ACHN (cell line): ENCODE results near the gene ZNF185.

Experiments used
- DNase-seq: peaks from one replicate; pipeline ENCODE4 v3.0.0-alpha.2; 2015
- in situ Hi-C: cut with HindIII; loops from 2 replicates; pipeline ENCODE4 v1.10.0; 2017; ENCODE audit warnings: low sequenced_read_pairs, low pct_ligation_motif_present, low pct_unique_long_range_greater_than_20kb

ZNF185 gene

DNA sequence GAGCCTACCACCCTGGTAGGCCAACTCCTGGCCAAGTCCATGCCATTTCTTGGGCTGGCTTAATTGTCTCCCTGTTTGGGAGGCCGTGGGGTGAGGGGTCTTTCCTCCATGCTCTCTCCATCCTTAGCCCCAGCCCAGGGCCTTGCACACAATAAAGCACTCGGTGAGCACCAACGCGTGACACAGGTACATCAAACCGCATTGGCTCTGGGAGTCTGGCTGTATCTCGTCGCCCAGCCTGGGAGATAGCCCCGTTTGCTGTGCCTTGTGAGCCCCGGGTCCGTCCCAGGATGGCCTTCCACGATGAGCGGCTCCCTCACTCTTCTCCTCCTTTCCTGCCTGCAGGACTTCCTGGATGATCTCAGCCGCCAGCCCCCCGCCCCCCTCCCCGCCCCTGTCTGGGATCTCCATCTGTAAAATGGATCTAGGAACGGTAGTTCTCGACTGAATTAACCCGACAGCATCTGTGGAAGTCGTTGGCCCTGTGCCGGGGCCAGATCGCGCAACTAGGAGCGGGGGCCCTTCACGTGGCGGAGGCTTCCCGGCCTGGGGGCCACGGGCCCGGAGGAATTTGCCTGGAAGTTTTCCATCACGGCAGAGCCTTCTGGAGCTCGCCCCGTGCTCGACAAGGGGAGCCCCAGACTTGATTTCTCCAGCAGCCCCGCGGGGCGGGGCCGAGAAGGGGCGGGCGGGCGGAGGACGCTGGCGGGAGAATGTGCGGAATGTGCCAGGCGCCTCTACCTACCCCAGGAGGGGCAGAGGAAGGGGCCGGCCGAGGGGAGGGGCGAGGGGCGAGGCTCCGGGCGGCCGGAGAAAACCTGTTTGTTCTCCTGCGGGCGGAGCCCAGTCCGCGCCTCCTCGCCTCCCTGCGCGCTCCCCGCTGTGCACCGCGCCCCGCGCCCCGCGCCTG is at the start of gene ZNF185:
ZNF185 (plus strand) TSS at position 846 of the 910 bp plus-strand sequence. CDS start 16,423 bp downstream, outside the sequence.
- peak; percentile 61 for DNase-seq

DNA sequence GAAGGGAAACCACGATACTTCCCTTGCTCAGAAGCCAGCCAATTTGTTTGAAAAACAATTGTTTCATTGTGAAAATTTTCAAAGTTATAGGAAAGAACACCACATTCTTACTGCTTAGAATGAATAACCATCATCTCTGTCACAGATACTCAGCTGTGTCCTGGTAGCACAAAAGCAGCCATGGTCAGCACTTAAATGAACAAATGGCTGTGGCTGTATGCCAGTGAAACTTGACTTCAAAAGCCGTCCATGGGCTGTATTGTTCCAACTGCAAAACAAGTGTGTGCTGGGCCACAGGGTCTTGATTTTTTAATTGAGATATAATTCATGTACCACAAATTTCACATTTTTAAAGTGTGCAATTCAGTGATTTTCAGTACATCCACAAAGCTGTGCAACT is 47.4 kb upstream of the ZNF185 start:
- no peak for DNase-seq
- in situ Hi-C loops, result no loop called here

More for the DNA sequence above, at the start of gene ZNF185:
- in situ Hi-C loops, result no loop called here

DNA sequence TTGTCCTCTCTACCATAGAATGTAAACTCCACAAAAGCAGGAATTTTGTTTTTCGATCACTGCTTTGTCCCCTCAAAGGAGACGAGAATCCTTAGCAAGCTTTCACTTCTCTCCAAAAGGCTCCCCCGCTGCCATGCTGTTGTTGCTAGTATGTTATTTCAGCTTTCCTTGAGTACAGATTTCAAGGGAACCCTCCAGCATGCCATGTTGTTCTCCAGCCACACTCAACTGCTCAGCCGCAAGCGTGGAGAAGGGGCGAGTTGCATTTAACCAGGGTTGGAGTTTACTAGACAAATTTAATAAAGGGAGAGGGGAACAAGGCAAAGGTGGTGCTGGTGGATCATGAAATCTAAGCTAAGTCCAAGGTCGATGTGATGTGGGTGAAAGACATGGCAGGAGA is 43.9 kb upstream of the ZNF185 start:
- in situ Hi-C loops, result no loop called here
- no peak for DNase-seq

DNA sequence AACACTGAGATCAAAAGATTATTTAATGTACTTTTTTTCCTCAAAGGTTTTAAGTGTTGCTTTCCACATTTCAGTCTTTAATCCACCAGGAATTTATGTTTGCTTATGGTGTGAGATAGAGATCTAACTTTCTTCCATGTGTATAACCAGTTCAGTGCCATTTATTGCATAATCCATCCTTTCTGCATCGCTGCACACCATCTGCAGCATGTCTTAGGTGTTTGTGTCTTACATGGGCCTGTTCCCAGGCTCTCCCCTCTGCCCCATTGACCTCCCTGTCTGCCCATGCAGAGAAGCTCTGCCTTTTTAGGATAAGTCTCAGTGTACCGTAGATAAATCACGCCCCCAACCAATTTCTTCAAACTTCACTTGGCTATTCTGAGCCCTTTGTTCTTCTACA is 36.8 kb upstream of the ZNF185 start:
- in situ Hi-C loops, result no loop called here
- DNase-seq, result peak; percentile 4

DNA sequence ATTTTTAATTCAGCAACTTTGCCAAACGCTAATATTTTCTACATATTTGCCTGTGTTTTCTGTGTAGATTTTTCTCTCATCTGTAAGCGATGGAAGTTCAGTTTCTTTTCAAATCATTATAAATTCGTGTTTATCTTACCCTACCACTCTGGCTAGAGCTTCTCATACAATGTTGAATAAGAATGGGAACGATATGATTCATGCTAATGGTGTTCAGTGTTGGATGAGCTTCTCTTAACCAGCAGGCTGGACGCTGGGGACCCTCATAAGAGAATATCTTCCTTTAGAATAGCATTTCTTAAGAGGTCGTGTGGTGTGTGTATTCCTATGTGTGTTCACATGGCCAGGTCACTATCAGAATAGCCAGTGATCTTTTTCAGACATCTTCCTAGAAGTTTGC is 36.0 kb upstream of the ZNF185 start:
- in situ Hi-C loops, result no loop called here
- DNase-seq, result no peak

DNA sequence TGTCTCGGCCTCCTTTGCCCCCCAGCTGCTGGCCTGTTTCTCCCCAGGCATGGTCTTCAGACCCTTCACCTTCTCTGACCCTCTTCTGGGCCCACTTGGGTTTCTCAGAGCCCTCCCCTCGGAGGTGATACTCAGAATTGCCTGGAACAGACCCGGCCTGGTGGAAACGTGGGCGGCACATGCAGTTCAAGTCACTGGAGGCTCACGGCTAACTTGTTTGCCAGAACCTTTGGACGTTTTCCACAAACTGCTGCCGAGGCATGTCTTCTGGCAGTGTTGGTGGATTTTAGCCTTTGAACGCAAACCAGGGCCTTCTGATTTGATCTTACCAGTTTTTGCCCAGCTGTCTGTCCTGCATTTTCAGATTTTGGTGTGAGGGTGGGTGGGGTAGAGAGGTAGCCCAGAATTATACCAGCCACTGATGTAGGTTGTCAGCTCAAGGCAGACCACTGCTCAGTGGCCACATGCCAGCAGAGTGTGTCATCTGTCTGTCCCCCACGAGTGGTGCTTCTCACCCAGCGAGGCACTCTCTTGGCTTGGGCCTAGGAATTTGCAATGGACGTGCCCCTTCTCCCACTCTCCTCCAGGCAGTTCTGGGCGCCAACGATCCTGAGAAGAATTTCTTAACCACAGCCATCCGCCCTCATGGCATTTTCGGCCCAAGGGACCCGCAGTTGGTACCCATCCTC is 32.5 kb upstream of the ZNF185 start:
- no peak for DNase-seq
- in situ Hi-C loops, result no loop called here

DNA sequence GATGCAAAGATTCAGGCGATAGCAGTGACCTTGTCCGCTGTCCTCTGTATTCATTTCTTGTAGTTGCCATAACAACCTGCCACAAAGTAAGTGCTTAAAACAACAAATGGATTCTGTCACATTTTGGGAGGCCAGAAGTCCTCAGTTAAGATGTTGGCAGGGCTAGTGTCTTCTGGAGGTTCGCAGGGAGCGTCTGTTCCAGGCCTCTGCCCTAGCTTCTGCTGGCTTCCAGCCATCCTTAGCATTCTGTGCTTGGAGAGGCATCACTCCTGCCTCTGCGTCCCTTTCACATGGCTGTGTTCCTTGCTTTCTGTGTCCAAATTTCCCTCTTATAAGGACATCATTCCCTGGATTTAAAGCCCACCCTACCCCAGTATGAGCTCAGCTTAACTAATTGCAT is 31.5 kb upstream of the ZNF185 start:
- no peak for DNase-seq
- in situ Hi-C loops, result no loop called here

DNA sequence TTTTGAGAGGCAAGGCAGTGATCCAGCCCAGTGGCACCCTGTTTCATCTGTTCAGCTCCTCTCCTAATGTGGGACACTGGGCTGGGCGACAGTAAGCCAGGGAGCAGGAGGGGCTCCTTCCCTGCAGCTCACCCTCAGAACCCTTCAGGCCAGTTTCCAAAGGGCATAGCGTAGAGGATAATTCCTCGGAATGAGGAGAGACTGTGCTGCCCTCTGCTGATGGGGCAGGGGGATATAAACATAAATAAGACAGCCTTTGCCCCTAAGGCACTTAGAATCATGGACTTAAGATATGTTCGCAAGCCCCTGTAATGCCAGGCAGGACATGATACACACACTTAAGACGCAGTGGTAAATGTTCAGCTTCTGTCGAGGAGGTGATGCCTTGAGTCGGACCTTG is 27.9 kb upstream of the ZNF185 start:
- DNase-seq, result no peak
- in situ Hi-C loops, result no loop called here

DNA sequence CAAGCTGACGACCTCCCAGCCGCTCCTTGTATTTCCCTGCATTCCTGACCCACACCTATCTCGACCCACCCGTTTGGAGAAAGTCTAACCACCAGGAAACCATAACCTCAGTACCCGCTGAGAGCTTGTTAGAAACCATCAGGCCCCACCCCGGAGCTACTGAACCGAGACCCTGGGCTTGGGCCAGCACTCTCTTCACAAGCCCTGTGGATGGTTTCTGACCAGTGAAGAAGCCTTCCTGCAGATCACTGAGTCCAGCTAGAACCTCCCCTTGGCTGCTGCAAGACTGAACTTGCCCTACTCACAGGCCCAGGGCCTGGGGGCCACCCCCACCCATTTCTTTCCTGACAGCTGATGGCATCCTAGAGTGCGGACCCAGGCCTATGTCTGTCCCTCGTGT is 26.6 kb upstream of the ZNF185 start:
- no peak for DNase-seq
- in situ Hi-C loops, result no loop called here

DNA sequence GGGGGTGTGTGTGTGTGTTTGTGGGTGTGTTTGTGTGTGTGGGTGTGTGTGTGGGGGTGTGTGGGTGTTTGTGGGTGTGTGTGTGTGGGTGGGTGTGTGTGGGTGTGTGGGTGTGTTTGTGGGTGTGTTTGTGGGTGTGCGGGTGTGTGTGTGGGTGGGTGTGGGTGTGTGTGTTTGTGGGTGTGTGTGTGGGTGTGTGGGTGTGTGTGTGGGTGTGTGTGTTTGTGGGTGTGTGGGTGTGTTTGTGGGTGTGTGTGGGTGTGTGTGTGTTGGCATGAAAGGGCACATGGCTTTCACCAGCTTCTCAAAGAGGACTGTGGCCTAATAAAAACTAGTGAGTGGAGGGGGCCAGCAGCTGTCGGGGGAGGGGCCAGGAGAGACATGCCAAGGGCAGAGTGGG is 25.3 kb upstream of the ZNF185 start:
- in situ Hi-C loops, result no loop called here
- DNase-seq, result no peak

DNA sequence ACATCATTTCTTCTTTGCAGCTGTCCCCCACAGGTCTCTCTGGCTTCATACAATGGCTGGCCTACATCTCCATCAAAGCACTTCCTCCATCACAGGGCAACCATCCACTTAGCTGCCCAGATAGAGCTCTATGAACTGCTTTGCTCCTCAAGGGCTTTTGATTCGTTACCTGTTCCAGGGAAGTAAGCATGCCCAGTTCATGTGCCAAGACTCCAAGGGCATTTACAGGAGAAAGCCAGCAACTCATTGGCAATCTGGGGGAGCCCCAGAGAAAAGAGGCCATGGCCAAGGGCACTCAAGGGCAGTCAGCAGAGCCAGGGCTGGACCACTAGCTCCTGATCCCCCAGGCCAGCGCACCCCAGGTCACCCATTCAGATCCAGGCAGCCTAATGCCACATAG is 24.5 kb upstream of the ZNF185 start:
- DNase-seq, result no peak

DNA sequence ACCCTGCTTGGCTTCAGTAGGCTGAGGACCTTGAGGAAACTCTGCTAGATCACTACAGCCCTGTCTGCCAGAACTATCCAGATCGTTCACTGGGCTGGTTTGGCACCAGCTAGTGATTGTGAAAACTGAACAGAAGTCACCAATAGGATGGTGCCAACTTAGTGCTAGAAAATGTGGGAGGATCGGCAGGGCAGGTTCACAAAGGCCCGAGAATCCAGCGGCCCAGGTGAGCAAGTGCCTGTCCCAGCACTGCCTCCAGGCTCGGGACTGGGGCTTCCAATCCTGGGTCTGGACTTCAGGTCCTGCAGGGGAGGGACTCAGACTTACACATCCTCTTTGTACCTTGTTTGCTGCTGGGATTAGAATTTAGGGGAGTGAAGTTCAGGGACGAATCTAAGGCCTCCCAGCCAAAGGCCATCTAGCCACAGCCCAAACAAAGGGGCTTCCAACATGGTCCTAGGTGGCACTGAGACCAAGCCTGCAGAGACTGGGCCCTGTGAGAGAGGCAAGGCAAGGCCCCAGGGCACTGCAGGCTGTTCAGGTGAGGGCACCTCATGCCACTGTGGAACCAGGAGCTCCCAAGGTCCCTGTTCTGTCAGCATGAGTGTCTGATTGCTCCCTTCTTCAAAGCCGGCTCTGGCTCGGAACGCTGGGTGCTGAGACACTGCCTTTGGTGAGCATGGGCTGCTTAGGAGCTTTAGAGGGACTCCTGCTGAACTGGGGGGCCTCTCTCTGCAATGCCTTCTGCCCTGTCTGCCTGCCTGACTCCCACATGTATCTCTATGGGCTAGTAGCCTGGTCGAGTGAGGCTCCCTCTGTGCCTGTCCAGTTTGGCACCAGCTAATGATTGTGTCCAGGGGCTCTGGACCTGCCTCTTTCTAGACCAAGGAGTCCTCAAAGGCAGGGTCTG is 20.7 kb upstream of the ZNF185 start:
- DNase-seq, result no peak
- in situ Hi-C loops, result no loop called here

More for the DNA sequence above, 24.5 kb upstream of the ZNF185 start:
- in situ Hi-C loops, result no loop called here

DNA sequence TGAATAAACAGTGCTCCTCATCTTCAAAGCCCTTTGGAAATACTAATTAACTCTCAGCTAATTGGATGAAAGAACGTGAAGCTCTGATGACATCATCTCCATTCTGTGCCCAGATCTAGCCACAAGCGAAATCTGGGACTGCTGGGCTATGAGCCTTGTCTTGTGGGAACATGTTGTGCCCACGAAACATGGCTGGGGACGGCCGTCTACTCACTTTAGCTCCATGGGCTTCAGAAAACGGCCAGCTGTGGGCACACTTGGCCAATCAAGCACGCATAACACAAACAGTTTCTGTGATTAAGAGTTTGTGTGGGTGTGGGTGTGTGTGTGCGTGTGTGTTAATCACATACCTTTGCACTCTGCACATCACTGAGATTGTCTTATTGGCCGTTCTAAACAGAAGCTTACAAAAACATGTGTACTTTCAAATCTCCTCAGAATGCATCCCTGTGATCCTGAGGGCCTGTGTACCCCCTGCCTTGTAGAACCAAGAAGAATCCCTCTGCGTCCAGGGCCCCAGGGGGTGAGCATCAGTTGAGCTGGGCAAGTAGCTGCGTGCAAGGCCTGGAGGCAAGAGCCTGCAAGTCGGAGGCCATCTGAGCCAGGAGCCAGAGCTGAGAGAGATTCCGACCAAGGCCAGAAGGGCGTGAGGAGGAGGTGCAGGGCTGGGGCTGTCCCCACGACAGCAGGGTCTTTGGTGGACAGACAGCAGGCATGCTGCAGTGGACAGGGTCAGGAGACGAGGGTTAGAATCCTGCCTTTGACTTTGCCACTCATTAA is 18.7 kb upstream of the ZNF185 start:
- in situ Hi-C loops, result no loop called here
- peak; percentile 0 for DNase-seq

DNA sequence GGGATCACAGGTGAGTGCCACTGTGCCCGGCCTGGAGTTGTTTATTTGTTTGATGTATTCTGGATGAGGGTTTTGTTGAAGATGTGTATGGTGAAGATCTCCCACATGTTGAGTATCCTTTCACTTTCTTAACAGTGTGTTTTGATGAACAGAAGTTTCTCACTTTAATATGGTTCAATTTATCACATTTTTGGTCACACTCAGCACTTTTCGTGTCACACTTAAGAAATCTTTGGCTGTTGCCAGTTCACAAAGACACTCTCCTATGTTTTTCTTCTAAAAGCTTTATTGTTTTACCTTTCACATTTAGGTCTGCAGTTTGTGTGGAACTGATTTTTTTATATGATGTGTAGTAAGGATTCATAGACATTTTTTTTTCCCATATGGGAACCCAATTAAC is 16.6 kb upstream of the ZNF185 start:
- DNase-seq, result no peak
- in situ Hi-C loops, result no loop called here

DNA sequence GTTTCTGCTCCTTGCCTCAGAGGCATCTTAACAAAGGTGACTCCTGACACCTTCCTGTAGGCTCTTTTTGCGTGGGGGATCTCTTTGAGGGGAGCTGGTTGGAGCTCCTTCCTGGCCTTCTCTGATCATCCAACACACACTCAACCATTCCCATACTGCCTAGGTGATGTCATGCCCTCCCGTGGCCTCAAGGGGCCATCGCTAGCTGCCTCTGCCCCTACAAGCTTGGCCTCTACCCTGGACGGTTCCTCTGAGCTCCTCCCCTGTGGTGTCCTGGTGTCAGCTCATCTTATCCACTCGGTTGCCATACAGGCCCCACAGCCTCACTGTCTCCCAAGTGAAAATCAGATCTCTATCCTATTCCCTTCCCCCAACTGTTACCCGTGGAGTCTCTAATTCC is 13.7 kb upstream of the ZNF185 start:
- in situ Hi-C loops, result no loop called here
- DNase-seq, result no peak

DNA sequence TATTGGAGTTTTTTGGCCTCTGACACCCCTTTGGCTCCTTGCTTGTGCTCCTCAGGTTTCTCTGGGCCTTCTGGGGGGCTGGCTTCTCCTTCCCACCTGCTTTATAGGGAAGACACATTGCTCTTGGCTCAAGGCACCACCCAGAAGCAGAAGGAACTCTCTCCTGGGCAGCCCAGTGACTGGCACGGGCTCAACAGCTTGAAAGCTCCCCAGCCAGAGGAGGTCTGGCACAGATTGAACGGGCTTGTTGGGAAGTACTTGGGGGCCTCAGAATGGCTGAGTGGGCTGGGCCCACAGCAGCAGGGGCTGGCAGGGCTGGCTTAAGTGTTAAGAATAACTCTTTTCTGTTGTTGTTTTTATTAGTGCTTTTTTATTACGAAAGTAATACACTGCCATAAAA is 11.2 kb upstream of the ZNF185 start:
- no peak for DNase-seq
- in situ Hi-C loops, result no loop called here

DNA sequence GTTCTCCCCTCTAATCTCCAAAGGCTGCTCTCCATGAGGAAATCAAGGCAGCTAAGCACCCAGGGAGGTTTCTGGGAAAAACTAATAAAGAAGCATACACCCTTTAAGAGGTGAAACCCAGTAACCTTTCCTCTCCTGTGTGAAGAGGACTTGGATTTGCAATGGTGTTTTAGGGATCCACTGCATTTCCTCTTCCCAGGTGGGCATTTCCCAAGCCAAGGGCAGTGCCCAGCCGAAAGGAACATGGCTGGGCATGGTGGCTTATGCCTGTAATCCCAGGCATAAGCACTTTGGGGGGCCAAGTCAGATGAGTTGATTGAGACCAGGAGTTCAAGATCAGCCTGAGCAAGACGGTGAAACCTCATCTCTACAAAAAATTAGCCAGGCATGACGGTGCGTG is 5.4 kb upstream of the ZNF185 start:
- DNase-seq, result no peak
- in situ Hi-C loops, result no loop called here
